HepG2 (cell line): Measurements from ENCODE around the gene RETREG2. TPM values are rescaled to one million over a fixed set of nuclear protein-coding genes. Genes with fewer than 3 reads are reported as not detected.

Source experiments
- CHD4 ChIP-seq: fragments of 200-600 bp; sonication (generic); IDR thresholded peaks from 2 replicates; pipeline ENCODE4 v1.7.0; 2017; ENCODE audit warnings: mild to moderate bottlenecking, low read length, borderline replicate concordance
- ELF4 ChIP-seq: sonication (generic); formaldehyde crosslinking; IDR thresholded peaks from 2 replicates; pipeline ENCODE4 v1.5.0; 2020; ENCODE audit warnings: missing genetic modification reagents, mild to moderate bottlenecking, moderate library complexity, borderline replicate concordance
- NFKBIZ ChIP-seq: IDR thresholded peaks from 2 replicates; pipeline ENCODE4 v1.6.1; 2018; ENCODE audit warnings: missing genetic modification reagents, missing compliant biosample characterization
- REPIN1 ChIP-seq: sonication (generic); formaldehyde crosslinking; IDR thresholded peaks from 2 replicates; pipeline ENCODE4 v1.8.0; 2022; ENCODE audit warnings: missing genetic modification reagents, low read depth, mild to moderate bottlenecking, borderline replicate concordance
- REST ChIP-seq, 2 experiments: IDR thresholded peaks; 2 replicates each; pipeline ENCODE4 v1.6.1; 2011 to 2012; ENCODE audit warnings: low read length in 2 of 2, borderline replicate concordance in 1 of 2, low read depth in 1 of 2, mild to moderate bottlenecking in 1 of 2, moderate library complexity in 1 of 2
- SNAI1 ChIP-seq: sonication (generic); formaldehyde crosslinking; IDR thresholded peaks from 2 replicates; pipeline ENCODE4 v1.5.0; 2020; ENCODE audit warnings: mild to moderate bottlenecking, missing genetic modification reagents, borderline replicate concordance
- TBP ChIP-seq: sonication (generic); formaldehyde crosslinking; IDR thresholded peaks from 2 replicates; pipeline ENCODE4 v1.5.0; 2020; ENCODE audit warnings: missing genetic modification reagents
- USF2 ChIP-seq, 2 experiments: sonication (generic) in 1 of 2; formaldehyde crosslinking in 1 of 2; IDR thresholded peaks; 2 replicates each; pipeline versions ENCODE4 v1.5.1 to v1.6.1; 2011 to 2020; ENCODE audit warnings: borderline replicate concordance in 1 of 2, low read depth in 1 of 2, low read length in 1 of 2, mild to moderate bottlenecking in 1 of 2, missing genetic modification reagents in 1 of 2, moderate library complexity in 1 of 2
- ZBTB2 ChIP-seq: sonication (generic); formaldehyde crosslinking; IDR thresholded peaks from 2 replicates; pipeline ENCODE4 v1.8.0; 2022; ENCODE audit warnings: low read depth, missing genetic modification reagents
- ZBTB33 ChIP-seq: sonication (generic); formaldehyde crosslinking; IDR thresholded peaks from 2 replicates; pipeline ENCODE4 v1.4.0; 2020; ENCODE audit warnings: missing genetic modification reagents
- ZFP36L1 ChIP-seq: sonication (generic); formaldehyde crosslinking; IDR thresholded peaks from 2 replicates; pipeline ENCODE4 v1.8.0; 2022; ENCODE audit warnings: mild to moderate bottlenecking, missing genetic modification reagents, moderate library complexity
- ZNF225 ChIP-seq: sonication (generic); formaldehyde crosslinking; IDR thresholded peaks from 2 replicates; pipeline ENCODE4 v1.4.0; 2020; ENCODE audit warnings: mild to moderate bottlenecking, missing genetic modification reagents
- ZNF543 ChIP-seq: sonication (generic); formaldehyde crosslinking; IDR thresholded peaks from 2 replicates; pipeline ENCODE4 v1.4.0; 2020; ENCODE audit warnings: mild to moderate bottlenecking, missing genetic modification reagents
- ZNF616 ChIP-seq: sonication (generic); formaldehyde crosslinking; IDR thresholded peaks from 2 replicates; pipeline ENCODE4 v1.5.0; 2020; ENCODE audit warnings: low read depth, mild to moderate bottlenecking, missing genetic modification reagents
- ZNF761 ChIP-seq: sonication (generic); formaldehyde crosslinking; conservative IDR thresholded peaks from 2 replicates; pipeline ENCODE4 v1.4.0; 2020; ENCODE audit warnings: mild to moderate bottlenecking, missing genetic modification reagents
- ZNF780A ChIP-seq: sonication (generic); formaldehyde crosslinking; IDR thresholded peaks from 2 replicates; pipeline ENCODE4 v1.8.0; 2022; ENCODE audit warnings: mild to moderate bottlenecking, missing genetic modification reagents, moderate library complexity
- ZNF883 ChIP-seq: sonication (generic); formaldehyde crosslinking; IDR thresholded peaks from 2 replicates; pipeline ENCODE4 v1.5.1; 2020; ENCODE audit warnings: mild to moderate bottlenecking, missing genetic modification reagents; ENCODE audit errors: not compliant biosample characterization
- ZSCAN9 ChIP-seq: IDR thresholded peaks from 2 replicates; pipeline ENCODE4 v1.6.1; 2016; ENCODE audit warnings: borderline replicate concordance
- polyA plus RNA-seq, 8 experiments: library from polyadenylated mRNA; depleted of rRNA in 3 of 8; stranded (reverse) in 7 of 8; unstranded in 1 of 8; fragments of >200 nt; fragmentation: Illumina TruSeq in 4 of 8; extraction: Trizol in 4 of 8; gene quantifications; 2 replicates each; pipeline versions ENCODE4 v1.2.1 to v1.2.3, GENCODE V29; 2011 to 2016; ENCODE audit warnings: low read depth in 4 of 8, missing spikeins in 1 of 8, mixed read lengths in 1 of 8; ENCODE audit not compliant: insufficient read depth in 1 of 8
- total RNA-seq, 5 experiments: library from RNA; depleted of rRNA; stranded (reverse); fragments of >200 nt; fragmentation: Illumina TruSeq; extraction: Trizol; gene quantifications; 2 replicates each; pipeline ENCODE4 v1.2.3, GENCODE V29; 2016; ENCODE audit warnings: low read depth in 1 of 5

RETREG2 gene
- total and polyA plus RNA-seq, 2 of the 13 experiments (the other 11 are each of a cell fraction or from before 2014, with no cell fraction given) = 86.0 to 134 TPM

GRCh38 chr2:219160186-219161017 lies 17.7 kb upstream of the RETREG2 start, which contains the start of gene NHEJ1 (continued):
- TF ChIP-seq REST (IDR thresholded peaks at IDR 0.05; ENCODE audit: borderline replicate concordance in 1 of 2, low read depth in 1 of 2, low read length in 2 of 2) = no peak; a peak in 1 of 4 replicates
- no peak for TF ChIP-seq TBP (CRISPR knock-in tag)
- TF ChIP-seq ZBTB2 = no peak
- no peak for TF ChIP-seq ZNF780A
- peak; percentile 16; the same call in 1 of the 2 replicates for TF ChIP-seq NFKBIZ
- TF ChIP-seq ZSCAN9 (CRISPR knock-in tag) = peak; percentile 92; the same call in 1 of the 2 replicates
- TF ChIP-seq ZNF225 (CRISPR knock-in tag) = peak; percentile 98
- no peak for TF ChIP-seq CHD4
- peak; percentile 87 for TF ChIP-seq ZNF883 (CRISPR knock-in tag)
- TF ChIP-seq REPIN1 (CRISPR knock-in tag) = peak; percentile 88
- no peak for TF ChIP-seq USF2 (IDR thresholded peaks at IDR 0.05; ENCODE audit: low read depth, low read length)
- TF ChIP-seq USF2 (CRISPR knock-in tag; IDR thresholded peaks at IDR 0.05; ENCODE audit: borderline replicate concordance) = no peak
- 0 out of 2 replicates have a peak, but pooled peaks have one; percentile 22 for TF ChIP-seq ZBTB33 (CRISPR knock-in tag)
- peak; percentile 85; the same call in 1 of the 2 replicates for TF ChIP-seq ZNF543 (CRISPR knock-in tag)
- peak; percentile 90; the same call in 1 of the 2 replicates for TF ChIP-seq ELF4 (CRISPR knock-in tag)
- peak; percentile 34; the same call in 1 of the 2 replicates for TF ChIP-seq SNAI1
- TF ChIP-seq ZNF761 (CRISPR knock-in tag) = no peak; the same call in 1 of the 2 replicates
- peak; percentile 80 for TF ChIP-seq ZNF616 (CRISPR knock-in tag)
- peak; percentile 63; the same call in 1 of the 2 replicates for TF ChIP-seq ZFP36L1 (CRISPR knock-in tag)
